ENCODE measurements around the gene CCDC15.
"Not testable (repeated sequence)": the region's sequence is repeated elsewhere in the genome, so short reads cannot be mapped to it uniquely, and the experiment has no call there.

Gene CCDC15

DNA sequence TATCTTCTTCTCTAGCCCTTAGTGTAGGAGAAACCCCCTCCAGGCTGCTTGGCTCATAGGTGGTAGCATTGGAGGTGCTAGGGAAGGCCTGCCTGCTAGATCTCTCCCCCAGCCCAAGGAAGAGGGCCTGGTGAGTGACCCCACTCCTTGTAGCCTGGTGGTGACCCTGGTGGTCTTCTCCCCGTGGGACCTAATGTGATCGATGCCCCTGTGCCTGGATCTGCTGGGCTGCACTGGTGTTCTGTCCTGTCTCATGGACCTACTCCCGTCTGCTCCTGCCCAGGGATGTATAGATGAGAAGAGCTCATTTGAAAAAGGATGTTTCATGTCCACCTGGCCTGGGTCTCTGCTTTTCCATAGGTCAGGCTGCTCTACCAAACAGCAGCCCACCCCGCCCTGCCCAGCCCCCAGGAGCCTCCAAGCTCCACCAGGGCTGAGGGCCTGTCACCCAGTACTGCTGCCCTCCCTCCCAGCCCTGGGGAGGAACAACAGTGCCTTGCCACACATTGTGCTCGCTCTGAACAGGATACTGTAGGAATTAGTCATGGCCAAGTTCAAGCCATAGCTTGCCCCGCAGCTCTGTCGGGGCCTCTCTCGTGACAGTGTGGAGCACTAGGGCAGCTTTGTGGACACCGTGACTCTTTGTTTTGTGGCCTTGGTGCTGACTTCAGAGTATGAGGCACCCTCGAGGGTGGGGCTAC, 128.8 kb downstream of the CCDC15 start:
- DNase-seq (ENCODE audit: low spot score) = no peak

DNA sequence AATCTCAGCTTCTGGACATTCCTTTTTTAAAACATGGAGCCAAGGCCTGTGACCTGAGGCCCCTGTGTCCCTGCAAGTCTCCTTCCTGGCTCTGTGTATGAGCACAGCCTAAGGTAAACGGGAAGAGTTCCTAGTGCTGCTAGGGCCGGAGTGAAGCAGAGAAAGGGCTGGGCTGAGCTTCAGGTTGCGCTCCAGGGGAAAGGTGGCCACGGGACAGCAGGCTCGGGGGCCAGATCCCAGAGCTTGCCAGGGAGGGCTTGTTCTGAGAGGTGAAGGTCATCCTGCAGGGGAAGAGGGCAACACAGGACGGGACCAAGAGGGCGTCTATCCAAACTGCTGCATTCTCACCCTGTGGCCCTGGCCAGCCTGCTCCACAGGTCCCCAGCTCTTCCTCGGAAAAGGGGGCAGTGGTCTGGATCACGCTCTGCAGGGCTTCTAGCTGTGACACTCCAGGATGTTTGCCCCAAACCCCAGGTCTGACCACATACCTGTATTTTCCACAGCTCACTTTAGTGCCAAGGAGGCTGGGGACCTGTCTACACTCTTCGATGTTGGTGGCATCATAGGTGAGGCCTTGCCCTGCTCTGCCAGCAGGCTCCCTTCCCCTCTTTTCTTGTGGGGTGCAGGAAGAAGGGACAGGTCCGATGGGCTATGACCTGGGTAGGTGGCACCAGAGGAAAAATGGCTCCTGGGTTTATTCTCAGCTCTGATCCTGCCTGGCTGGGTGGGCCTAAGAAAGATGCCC, 129.5 kb downstream of the CCDC15 start:
- DNase-seq (ENCODE audit: low spot score) = no peak

DNA sequence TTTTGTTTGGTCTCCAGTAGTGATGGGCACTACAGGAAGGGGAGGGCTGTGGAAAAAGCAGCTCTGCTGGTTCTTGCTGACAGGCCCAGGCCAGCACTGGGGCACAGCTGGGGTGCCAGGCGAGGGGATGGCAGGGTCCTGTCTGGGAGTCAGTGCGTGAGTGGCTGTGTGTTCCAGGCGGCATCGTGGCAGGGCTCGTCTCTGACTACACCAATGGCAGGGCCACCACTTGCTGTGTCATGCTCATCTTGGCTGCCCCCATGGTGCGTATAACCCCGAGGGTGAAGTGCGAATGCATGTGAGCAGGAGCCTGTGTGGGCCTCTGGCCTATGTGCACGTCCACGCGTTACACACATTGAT, 130.0 kb downstream of the CCDC15 start:
- DNase-seq (ENCODE audit: low spot score) = no peak

DNA sequence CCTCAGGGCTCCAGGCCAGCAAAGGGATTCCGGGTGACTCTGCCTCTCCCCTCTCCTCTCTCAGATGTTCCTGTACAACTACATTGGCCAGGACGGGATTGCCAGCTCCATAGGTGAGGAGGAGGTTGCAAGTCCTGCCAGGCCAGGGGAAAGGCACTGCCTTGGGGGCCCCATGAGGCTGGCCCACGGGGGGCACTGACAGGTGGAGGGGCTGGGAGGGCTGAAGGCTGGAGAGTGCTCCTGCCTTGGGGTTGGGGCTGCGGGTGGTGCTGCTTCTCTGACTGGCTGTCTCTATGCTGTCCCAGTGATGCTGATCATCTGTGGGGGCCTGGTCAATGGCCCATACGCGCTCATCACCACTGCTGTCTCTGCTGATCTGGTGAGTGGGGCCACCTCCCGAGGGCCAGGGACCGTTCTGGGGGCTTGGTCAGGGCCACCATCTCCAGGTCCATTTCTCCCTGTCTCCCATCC, 130.8 kb downstream of the CCDC15 start:
- DNase-seq (ENCODE audit: low spot score) = no peak

DNA sequence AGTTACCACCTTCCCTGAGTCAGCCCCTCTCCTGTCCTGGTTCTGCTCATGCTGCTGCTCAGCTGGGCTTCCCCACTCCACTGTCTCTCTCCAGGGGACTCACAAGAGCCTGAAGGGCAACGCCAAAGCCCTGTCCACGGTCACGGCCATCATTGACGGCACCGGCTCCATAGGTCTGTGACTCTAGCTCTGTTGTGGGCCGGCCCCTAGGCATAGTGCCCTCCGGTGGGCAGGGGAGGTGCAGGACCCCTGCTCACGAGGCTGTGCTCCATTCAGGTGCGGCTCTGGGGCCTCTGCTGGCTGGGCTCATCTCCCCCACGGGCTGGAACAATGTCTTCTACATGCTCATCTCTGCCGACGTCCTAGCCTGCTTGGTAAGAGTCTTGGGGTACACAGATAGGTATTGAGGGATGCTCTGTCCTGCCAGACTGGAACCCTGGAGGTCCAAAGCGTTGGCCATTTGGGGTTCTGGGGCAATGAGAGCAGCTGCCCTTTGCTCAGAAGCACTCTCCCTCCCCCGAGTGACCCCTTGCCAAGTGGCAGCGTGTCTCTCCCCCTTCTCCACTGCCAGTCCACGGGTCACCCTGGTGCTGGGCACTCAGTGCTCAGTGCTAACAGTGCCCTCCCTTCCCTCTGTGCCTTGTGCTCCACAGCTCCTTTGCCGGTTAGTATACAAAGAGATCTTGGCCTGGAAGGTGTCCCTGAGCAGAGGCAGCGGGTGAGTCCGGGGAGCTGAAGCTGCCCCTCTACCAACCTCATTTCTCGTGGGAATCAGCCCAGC, 131.5 kb downstream of the CCDC15 start:
- DNase-seq (ENCODE audit: low spot score) = peak; percentile 63

DNA sequence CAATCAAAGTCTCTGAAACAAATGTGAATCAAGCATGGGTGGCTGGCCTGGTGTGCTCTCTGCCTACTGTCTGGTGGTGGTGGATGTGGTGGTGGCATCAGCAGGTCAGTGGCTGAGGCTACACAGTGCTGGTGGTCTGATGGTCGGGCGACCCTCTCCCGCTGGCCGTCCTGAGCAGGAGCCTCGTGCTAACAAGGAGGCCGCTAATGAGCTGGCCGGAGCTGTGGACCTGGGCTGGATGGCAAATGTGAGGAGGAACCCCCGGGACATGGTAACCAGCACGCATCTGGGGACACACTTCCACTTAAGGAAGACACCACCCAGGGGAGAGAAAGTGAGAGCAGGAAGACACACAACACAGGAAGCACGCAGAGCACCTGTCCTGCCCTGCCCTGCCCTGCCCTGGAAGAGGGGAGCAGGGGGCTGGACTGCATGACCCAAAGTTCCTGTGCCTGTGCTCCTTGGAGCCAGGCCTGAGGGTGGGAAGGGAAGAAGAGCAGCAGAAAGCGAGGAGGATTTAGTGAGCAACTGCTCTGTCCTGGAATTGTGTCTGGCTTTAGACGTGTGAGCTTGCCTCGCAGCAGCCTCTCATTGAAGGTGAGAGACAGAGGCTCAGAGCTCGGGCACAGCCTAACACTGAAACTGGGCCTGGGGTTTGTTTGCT, 132.8 kb downstream of the CCDC15 start:
- no peak for DNase-seq (ENCODE audit: low spot score)

DNA sequence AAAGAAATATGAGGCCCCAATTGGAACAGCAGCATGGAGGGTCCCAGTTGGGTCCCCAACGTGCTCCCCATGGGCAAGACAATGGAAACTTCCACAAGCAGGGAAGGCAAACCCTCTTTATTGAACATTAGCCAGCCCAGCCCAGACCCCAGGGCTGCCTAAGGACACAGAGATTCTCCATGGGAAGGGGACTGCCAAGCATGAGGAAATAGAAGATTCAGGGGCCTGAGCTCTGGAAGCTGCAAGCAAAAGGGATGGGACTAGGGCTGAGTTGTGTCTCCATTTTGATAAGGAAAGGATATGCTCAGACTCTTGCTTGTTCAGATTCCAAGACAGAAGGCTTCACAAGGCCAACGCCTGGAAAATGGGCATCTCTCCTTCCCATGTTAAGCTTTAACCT, 134.1 kb downstream of the CCDC15 start:
- no peak for DNase-seq (ENCODE audit: low spot score)

DNA sequence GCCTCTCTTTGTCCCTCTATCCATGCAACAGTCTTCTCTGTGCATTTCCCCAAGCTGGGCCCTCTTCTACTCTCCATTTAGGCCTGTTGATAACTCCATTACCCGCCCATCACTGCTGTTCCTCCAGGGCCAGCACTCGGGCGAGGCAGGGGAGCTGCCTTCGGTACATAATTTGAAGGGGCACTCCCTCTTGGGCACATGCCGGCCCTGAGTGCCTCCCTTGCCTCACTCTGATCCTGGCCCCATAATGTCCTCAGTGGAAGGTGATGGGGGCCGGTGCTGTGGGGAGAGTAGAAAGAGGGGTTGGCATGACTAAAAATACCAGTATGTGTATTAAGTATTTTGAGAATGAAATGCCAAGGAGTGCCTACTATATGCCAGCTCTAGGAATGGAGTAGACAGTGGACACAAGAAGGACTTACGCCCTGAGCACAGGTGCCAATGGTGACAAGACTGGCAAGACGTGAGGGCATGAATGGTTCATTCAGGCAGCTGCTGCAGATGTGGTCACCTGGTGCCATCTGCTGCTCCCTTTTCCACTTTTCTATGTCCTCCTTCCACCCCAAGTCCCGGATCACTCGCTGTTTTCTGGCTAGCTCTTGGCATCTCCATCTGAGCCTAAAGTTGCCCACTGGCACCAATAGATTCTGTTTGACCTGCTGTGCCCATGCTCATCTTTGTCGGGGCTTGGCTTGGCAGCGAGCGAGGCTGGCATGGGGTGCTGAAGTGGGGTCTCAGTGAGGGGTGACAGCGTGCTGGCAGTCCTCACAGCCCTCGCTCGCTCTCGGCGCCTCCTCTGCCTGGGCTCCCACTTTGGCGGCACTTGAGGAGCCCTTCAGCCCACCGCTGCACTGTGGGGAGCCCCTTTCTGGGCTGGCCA, 134.8 kb downstream of the CCDC15 start:
- DNase-seq (ENCODE audit: low spot score) = no peak

DNA sequence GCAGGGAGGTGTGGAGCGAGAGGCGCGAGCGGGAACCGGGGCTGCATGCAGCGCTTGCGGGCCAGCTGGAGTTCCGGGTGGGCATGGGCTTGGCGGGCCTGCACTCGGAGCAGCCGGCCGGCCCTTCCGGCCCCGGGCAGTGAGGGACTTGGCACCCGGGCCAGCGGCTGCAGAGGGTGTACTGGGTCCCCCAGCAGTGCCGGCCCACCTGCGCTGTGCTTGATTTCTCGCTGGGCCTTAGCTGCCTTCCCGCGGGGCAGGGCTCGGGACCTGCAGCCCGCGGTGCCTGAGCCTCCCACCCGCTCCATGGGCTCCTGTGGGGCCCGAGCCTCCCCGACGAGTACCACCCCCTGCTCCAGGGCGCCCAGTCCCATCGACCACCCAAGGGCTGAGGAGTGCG, 135.5 kb downstream of the CCDC15 start:
- not testable (repeated sequence) for DNase-seq (ENCODE audit: low spot score)

DNA sequence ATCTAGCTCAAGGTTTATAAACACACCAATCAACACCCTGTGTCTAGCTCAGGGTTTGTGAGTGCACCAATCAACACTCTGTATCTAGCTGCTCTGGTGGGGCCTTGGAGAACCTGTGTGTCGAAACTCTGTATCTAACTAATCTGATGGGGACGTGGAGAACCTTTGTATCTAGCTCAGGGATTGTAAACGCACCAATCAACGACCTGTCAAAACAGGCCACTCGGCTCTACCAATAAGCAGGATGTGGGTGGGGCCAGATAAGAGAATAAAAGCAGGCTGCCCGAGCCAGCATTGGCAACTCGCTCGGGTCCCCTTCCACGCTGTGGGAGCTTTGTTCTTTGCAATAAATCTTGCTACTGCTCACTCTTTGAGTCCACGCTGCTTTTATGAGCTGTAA, 136.1 kb downstream of the CCDC15 start:
- DNase-seq (ENCODE audit: low spot score) = not testable (repeated sequence)

DNA sequence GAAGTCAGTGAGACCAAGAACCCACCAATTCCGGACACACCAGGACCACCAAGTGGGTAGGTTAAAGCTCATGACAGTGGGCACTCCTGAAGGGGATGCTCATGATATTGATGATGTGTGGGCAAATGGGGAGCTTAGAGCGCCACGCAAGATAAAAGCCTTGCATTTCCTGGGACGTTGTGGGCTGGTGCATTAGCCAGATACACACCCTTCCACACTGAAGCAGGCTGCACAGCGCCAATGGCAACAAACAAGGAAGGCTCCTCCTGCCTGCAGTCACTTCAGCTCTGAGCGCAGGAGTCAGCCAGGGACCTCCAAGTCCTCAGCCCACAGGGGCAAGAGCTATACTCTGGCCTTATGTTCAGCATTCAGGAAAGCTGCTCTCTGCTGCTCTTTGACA, 136.8 kb downstream of the CCDC15 start:
- no peak for DNase-seq (ENCODE audit: low spot score)

Data from iPS-NIHi11 (cell line).